ENCODE data around the gene BCKDK. TPM values are rescaled to one million over a fixed set of nuclear protein-coding genes. Genes with fewer than 3 reads are reported as not detected.

BCKDK gene
- total and polyA plus RNA-seq, 2 of the 13 experiments (the other 11 are each of a cell fraction or from before 2014, with no cell fraction given), result 24.9 to 42.6 TPM

DNA sequence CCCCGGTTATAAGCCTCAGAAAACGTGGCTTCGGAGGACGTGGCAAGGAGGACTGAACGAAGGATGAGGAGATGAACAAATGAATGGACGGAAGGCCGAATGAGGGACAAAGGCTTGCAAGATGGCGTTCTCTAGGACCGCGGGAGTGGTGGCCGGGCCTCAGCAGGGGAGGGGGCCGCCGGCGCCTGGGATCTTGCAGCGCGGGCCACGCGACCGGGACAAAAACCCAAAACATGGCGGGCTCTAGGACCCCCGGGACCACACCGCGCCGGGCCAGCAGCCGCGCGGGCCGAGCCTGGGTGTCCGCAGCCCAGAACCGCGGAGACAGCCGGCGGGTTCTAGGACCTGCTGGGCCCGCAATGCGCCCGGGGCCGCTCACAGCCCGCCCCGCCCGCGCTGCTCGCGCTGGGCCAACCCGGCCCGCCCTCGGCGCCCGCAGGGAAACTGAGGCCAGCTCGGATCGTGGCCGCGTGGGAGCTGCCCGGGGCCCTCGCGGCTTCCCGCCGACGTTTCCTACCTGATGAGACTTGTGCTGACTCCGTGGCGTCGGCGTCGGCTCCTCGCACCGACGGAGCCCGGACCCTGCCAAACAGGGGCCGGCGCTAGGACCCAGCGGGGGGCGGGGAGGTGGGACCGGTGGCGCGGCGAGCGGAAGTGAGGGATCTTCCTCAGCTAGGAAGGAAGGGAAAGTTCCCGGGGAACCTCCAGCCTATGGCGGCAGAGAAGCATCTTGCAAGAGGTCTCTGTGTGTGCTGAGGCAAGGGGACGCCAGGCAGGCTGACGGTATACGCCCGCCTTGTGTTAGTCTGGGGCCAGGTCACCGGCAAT lies 34.8 kb upstream of the BCKDK start (continued):
- TF ChIP-seq, protein P1, sequence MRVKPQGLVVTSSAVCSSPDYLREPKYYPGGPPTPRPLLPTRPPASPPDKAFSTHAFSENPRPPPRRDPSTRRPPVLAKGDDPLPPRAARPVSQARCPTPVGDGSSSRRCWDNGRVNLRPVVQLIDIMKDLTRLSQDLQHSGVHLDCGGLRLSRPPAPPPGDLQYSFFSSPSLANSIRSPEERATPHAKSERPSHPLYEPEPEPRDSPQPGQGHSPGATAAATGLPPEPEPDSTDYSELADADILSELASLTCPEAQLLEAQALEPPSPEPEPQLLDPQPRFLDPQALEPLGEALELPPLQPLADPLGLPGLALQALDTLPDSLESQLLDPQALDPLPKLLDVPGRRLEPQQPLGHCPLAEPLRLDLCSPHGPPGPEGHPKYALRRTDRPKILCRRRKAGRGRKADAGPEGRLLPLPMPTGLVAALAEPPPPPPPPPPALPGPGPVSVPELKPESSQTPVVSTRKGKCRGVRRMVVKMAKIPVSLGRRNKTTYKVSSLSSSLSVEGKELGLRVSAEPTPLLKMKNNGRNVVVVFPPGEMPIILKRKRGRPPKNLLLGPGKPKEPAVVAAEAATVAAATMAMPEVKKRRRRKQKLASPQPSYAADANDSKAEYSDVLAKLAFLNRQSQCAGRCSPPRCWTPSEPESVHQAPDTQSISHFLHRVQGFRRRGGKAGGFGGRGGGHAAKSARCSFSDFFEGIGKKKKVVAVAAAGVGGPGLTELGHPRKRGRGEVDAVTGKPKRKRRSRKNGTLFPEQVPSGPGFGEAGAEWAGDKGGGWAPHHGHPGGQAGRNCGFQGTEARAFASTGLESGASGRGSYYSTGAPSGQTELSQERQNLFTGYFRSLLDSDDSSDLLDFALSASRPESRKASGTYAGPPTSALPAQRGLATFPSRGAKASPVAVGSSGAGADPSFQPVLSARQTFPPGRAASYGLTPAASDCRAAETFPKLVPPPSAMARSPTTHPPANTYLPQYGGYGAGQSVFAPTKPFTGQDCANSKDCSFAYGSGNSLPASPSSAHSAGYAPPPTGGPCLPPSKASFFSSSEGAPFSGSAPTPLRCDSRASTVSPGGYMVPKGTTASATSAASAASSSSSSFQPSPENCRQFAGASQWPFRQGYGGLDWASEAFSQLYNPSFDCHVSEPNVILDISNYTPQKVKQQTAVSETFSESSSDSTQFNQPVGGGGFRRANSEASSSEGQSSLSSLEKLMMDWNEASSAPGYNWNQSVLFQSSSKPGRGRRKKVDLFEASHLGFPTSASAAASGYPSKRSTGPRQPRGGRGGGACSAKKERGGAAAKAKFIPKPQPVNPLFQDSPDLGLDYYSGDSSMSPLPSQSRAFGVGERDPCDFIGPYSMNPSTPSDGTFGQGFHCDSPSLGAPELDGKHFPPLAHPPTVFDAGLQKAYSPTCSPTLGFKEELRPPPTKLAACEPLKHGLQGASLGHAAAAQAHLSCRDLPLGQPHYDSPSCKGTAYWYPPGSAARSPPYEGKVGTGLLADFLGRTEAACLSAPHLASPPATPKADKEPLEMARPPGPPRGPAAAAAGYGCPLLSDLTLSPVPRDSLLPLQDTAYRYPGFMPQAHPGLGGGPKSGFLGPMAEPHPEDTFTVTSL (CRISPR knock-in tag; IDR thresholded peaks at IDR 0.05; ENCODE audit: borderline replicate concordance), result 0 out of 2 replicates have a peak, but pooled peaks have one; percentile 9
- no peak for TF ChIP-seq POLR2AphosphoS2 (IDR thresholded peaks at IDR 0.05; ENCODE audit: low read depth, low read length)
- peak; percentile 18; the same call in 1 of the 2 replicates for TF ChIP-seq YEATS2 (CRISPR knock-in tag; IDR thresholded peaks at IDR 0.05; ENCODE audit: borderline replicate concordance)
- no peak for TF ChIP-seq SMAD9 (CRISPR knock-in tag; IDR thresholded peaks at IDR 0.05)
- TF ChIP-seq XBP1 (CRISPR knock-in tag; IDR thresholded peaks at IDR 0.05), result no peak
- TF ChIP-seq FOXK1 (CRISPR knock-in tag; IDR thresholded peaks at IDR 0.05; ENCODE audit: borderline replicate concordance, low read depth), result peak; percentile 41; the same call in 1 of the 2 replicates
- TF ChIP-seq FOXK2 (IDR thresholded peaks at IDR 0.05), result peak; percentile 47; the same call in 1 of the 2 replicates
- TF ChIP-seq, protein P2, sequence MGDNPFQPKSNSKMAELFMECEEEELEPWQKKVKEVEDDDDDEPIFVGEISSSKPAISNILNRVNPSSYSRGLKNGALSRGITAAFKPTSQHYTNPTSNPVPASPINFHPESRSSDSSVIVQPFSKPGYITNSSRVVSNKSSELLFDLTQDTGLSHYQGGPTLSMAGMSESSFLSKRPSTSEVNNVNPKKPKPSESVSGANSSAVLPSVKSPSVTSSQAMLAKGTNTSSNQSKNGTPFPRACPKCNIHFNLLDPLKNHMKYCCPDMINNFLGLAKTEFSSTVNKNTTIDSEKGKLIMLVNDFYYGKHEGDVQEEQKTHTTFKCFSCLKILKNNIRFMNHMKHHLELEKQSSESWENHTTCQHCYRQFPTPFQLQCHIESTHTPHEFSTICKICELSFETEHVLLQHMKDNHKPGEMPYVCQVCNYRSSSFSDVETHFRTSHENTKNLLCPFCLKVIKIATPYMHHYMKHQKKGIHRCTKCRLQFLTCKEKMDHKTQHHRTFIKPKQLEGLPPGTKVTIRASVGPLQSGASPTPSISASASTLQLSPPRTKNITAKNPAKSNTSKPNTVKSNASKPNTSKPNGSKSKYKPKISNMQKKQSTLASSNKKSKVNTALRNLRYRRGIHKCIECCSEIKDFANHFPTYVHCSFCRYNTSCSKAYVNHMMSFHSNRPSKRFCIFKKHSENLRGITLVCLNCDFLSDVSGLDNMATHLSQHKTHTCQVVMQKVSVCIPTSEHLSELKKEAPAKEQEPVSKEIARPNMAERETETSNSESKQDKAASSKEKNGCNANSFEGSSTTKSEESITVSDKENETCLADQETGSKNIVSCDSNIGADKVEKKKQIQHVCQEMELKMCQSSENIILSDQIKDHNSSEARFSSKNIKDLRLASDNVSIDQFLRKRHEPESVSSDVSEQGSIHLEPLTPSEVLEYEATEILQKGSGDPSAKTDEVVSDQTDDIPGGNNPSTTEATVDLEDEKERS (CRISPR knock-in tag; IDR thresholded peaks at IDR 0.05), result no peak
- TF ChIP-seq ZNF619 (CRISPR knock-in tag; IDR thresholded peaks at IDR 0.05), result peak; percentile 60; the same call in 1 of the 2 replicates
- TF ChIP-seq, protein P3, sequence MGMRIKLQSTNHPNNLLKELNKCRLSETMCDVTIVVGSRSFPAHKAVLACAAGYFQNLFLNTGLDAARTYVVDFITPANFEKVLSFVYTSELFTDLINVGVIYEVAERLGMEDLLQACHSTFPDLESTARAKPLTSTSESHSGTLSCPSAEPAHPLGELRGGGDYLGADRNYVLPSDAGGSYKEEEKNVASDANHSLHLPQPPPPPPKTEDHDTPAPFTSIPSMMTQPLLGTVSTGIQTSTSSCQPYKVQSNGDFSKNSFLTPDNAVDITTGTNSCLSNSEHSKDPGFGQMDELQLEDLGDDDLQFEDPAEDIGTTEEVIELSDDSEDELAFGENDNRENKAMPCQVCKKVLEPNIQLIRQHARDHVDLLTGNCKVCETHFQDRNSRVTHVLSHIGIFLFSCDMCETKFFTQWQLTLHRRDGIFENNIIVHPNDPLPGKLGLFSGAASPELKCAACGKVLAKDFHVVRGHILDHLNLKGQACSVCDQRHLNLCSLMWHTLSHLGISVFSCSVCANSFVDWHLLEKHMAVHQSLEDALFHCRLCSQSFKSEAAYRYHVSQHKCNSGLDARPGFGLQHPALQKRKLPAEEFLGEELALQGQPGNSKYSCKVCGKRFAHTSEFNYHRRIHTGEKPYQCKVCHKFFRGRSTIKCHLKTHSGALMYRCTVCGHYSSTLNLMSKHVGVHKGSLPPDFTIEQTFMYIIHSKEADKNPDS (CRISPR knock-in tag; IDR thresholded peaks at IDR 0.05), result peak; percentile 56; the same call in 1 of the 2 replicates
- TF ChIP-seq, protein P4, sequence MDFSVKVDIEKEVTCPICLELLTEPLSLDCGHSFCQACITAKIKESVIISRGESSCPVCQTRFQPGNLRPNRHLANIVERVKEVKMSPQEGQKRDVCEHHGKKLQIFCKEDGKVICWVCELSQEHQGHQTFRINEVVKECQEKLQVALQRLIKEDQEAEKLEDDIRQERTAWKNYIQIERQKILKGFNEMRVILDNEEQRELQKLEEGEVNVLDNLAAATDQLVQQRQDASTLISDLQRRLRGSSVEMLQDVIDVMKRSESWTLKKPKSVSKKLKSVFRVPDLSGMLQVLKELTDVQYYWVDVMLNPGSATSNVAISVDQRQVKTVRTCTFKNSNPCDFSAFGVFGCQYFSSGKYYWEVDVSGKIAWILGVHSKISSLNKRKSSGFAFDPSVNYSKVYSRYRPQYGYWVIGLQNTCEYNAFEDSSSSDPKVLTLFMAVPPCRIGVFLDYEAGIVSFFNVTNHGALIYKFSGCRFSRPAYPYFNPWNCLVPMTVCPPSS (IDR thresholded peaks at IDR 0.05), result no peak
- TF ChIP-seq PLRG1 (conservative IDR thresholded peaks at IDR 0.05), result no peak
- no peak for TF ChIP-seq ARID2 (CRISPR knock-in tag; IDR thresholded peaks at IDR 0.05; ENCODE audit: borderline replicate concordance)
- TF ChIP-seq, protein P5, sequence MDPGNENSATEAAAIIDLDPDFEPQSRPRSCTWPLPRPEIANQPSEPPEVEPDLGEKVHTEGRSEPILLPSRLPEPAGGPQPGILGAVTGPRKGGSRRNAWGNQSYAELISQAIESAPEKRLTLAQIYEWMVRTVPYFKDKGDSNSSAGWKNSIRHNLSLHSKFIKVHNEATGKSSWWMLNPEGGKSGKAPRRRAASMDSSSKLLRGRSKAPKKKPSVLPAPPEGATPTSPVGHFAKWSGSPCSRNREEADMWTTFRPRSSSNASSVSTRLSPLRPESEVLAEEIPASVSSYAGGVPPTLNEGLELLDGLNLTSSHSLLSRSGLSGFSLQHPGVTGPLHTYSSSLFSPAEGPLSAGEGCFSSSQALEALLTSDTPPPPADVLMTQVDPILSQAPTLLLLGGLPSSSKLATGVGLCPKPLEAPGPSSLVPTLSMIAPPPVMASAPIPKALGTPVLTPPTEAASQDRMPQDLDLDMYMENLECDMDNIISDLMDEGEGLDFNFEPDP (CRISPR knock-in tag; conservative IDR thresholded peaks at IDR 0.05), result peak; percentile 85; the same call in 1 of the 2 replicates
